HepG2 (cell line): Measurements from ENCODE around the gene SMIM12. TPM values are rescaled to one million over a fixed set of nuclear protein-coding genes. Genes with fewer than 3 reads are reported as not detected.

ENCODE experiments used
- CBFB ChIP-seq: sonication (generic); formaldehyde crosslinking; IDR thresholded peaks from 2 replicates; pipeline ENCODE4 v1.4.0; 2020; ENCODE audit warnings: missing genetic modification reagents
- E2F1 ChIP-seq: sonication (generic); formaldehyde crosslinking; IDR thresholded peaks from 2 replicates; pipeline ENCODE4 v1.5.0; 2020; ENCODE audit warnings: missing genetic modification reagents
- ISX ChIP-seq: sonication (generic); formaldehyde crosslinking; conservative IDR thresholded peaks from 2 replicates; pipeline ENCODE4 v1.5.0; 2020; ENCODE audit warnings: missing genetic modification reagents
- KLF6 ChIP-seq: IDR thresholded peaks from 2 replicates; pipeline ENCODE4 v1.8.0; 2016; ENCODE audit warnings: missing biosample characterization, missing genetic modification reagents
- MED8 ChIP-seq: sonication (generic); formaldehyde crosslinking; IDR thresholded peaks from 2 replicates; pipeline ENCODE4 v1.8.1; 2023; ENCODE audit warnings: mild to moderate bottlenecking, missing genetic modification reagents; ENCODE audit not compliant: insufficient replicate concordance
- NFKBIZ ChIP-seq: IDR thresholded peaks from 2 replicates; pipeline ENCODE4 v1.6.1; 2018; ENCODE audit warnings: missing genetic modification reagents, missing compliant biosample characterization
- RBAK ChIP-seq: sonication (generic); formaldehyde crosslinking; IDR thresholded peaks from 2 replicates; pipeline ENCODE4 v1.5.1; 2020; ENCODE audit warnings: mild to moderate bottlenecking, missing genetic modification reagents
- TCF7 ChIP-seq: sonication (generic); IDR thresholded peaks from 2 replicates; pipeline ENCODE4 v1.6.1; 2016; ENCODE audit warnings: antibody characterized with exemption, low read depth
- ZNF562 ChIP-seq: sonication (generic); formaldehyde crosslinking; IDR thresholded peaks from 2 replicates; pipeline ENCODE4 v1.8.0; 2022; ENCODE audit warnings: missing genetic modification reagents, borderline replicate concordance
- ZNF580 ChIP-seq: IDR thresholded peaks from 2 replicates; pipeline ENCODE4 v1.6.1; 2016; ENCODE audit warnings: low read depth, borderline replicate concordance
- ZNF777 ChIP-seq: sonication (generic); formaldehyde crosslinking; IDR thresholded peaks from 2 replicates; pipeline ENCODE4 v1.4.0; 2020; ENCODE audit warnings: missing genetic modification reagents
- polyA plus RNA-seq, 8 experiments: library from polyadenylated mRNA; depleted of rRNA in 3 of 8; stranded (reverse) in 7 of 8; unstranded in 1 of 8; fragments of >200 nt; fragmentation: Illumina TruSeq in 4 of 8; extraction: Trizol in 4 of 8; gene quantifications; 2 replicates each; pipeline versions ENCODE4 v1.2.1 to v1.2.3, GENCODE V29; 2011 to 2016; ENCODE audit warnings: low read depth in 4 of 8, missing spikeins in 1 of 8, mixed read lengths in 1 of 8; ENCODE audit not compliant: insufficient read depth in 1 of 8
- total RNA-seq, 5 experiments: library from RNA; depleted of rRNA; stranded (reverse); fragments of >200 nt; fragmentation: Illumina TruSeq; extraction: Trizol; gene quantifications; 2 replicates each; pipeline ENCODE4 v1.2.3, GENCODE V29; 2016; ENCODE audit warnings: low read depth in 1 of 5
- TF ChIP-seq, protein P1 (sequence below): sonication (generic); formaldehyde crosslinking; IDR thresholded peaks from 2 replicates; pipeline ENCODE4 v1.5.0; 2020; ENCODE audit warnings: mild to moderate bottlenecking, missing genetic modification reagents
- TF ChIP-seq, protein P2 (sequence below): sonication (generic); formaldehyde crosslinking; IDR thresholded peaks from 2 replicates; pipeline ENCODE4 v1.8.0; 2022; ENCODE audit warnings: missing genetic modification reagents, low read depth, mild to moderate bottlenecking, borderline replicate concordance
- TF ChIP-seq, protein P3 (sequence below), 2 experiments: fragments of 450-650 bp in 1 of 2; sonication (generic) in 1 of 2; formaldehyde crosslinking in 1 of 2; IDR thresholded peaks; 2 replicates each; pipeline versions ENCODE4 v1.6.1 to v1.8.0; 2016 to 2022; ENCODE audit warnings: antibody characterized with exemption in 1 of 2, mild to moderate bottlenecking in 1 of 2, missing genetic modification reagents in 1 of 2

The SMIM12 gene
- total and polyA plus RNA-seq, 2 of the 13 experiments (the other 11 are each of a cell fraction or from before 2014, with no cell fraction given): 20.1 to 41.3 TPM

DNA sequence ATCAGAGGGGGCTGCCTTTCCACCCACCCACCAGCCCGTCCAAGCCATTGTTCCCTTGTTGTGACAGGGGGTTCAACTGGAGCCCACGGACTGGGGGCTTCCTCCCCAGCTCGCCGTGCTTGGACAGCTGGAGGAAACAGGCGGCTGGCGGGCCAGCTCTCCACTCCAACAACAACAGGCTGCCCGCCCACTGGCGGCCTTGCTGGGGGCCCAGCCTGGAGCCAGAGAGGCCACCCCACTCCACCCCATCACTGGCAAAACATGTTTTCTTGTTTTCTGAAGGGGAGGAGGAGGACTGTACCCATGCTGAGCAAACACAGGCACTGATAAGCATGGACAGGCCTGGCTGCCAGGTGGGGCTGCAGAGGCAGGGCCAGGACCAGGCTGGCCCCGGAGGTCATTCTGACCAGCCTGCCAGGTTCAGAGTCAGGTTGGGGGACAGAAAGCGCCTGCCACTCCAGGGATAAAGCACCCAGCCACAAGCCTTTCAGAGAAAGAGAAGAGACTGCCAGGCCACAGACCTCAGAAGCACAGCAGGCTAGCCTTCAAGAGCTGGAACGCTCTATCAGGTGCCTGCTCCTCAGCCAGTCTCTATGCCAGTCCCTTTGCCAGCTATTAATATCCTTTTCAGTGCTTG is 34.0 kb downstream of the SMIM12 start (continued):
- TF ChIP-seq, protein P1, sequence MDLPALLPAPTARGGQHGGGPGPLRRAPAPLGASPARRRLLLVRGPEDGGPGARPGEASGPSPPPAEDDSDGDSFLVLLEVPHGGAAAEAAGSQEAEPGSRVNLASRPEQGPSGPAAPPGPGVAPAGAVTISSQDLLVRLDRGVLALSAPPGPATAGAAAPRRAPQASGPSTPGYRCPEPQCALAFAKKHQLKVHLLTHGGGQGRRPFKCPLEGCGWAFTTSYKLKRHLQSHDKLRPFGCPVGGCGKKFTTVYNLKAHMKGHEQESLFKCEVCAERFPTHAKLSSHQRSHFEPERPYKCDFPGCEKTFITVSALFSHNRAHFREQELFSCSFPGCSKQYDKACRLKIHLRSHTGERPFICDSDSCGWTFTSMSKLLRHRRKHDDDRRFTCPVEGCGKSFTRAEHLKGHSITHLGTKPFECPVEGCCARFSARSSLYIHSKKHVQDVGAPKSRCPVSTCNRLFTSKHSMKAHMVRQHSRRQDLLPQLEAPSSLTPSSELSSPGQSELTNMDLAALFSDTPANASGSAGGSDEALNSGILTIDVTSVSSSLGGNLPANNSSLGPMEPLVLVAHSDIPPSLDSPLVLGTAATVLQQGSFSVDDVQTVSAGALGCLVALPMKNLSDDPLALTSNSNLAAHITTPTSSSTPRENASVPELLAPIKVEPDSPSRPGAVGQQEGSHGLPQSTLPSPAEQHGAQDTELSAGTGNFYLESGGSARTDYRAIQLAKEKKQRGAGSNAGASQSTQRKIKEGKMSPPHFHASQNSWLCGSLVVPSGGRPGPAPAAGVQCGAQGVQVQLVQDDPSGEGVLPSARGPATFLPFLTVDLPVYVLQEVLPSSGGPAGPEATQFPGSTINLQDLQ (CRISPR knock-in tag): no peak
- TF ChIP-seq NFKBIZ (CRISPR knock-in tag) (no peak), RBAK (no peak), ZNF580 (CRISPR knock-in tag) (no peak), CBFB (no peak), E2F1 (CRISPR knock-in tag) (no peak), KLF6 (CRISPR knock-in tag) (no peak), ZNF777 (CRISPR knock-in tag) (no peak), ISX (no peak), MED8 (no peak), TCF7 (no peak), ZNF562 (CRISPR knock-in tag) (no peak)
- TF ChIP-seq, protein P2, sequence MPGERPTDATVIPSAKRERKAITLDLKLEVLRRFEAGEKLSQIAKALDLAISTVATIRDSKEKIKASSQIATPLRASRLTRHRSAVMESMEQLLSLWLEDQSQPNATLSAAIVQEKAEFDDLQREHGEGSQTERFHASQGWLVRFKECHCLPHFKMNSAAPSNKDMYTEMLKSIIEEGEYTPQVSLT: no peak
- TF ChIP-seq, protein P3, sequence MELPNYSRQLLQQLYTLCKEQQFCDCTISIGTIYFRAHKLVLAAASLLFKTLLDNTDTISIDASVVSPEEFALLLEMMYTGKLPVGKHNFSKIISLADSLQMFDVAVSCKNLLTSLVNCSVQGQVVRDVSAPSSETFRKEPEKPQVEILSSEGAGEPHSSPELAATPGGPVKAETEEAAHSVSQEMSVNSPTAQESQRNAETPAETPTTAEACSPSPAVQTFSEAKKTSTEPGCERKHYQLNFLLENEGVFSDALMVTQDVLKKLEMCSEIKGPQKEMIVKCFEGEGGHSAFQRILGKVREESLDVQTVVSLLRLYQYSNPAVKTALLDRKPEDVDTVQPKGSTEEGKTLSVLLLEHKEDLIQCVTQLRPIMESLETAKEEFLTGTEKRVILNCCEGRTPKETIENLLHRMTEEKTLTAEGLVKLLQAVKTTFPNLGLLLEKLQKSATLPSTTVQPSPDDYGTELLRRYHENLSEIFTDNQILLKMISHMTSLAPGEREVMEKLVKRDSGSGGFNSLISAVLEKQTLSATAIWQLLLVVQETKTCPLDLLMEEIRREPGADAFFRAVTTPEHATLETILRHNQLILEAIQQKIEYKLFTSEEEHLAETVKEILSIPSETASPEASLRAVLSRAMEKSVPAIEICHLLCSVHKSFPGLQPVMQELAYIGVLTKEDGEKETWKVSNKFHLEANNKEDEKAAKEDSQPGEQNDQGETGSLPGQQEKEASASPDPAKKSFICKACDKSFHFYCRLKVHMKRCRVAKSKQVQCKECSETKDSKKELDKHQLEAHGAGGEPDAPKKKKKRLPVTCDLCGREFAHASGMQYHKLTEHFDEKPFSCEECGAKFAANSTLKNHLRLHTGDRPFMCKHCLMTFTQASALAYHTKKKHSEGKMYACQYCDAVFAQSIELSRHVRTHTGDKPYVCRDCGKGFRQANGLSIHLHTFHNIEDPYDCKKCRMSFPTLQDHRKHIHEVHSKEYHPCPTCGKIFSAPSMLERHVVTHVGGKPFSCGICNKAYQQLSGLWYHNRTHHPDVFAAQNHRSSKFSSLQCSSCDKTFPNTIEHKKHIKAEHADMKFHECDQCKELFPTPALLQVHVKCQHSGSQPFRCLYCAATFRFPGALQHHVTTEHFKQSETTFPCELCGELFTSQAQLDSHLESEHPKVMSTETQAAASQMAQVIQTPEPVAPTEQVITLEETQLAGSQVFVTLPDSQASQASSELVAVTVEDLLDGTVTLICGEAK (IDR thresholded peaks at IDR 0.05): no peak
- TF ChIP-seq, protein P3 (CRISPR knock-in tag; IDR thresholded peaks at IDR 0.05): no peak
